RCC 7860 (cell line): ENCODE measurements around the gene CLEC18A.
A peak's percentile ranks its signal among the peaks of the same experiment; 100 is the strongest.
"Not testable (repeated sequence)": the region's sequence is repeated elsewhere in the genome, so short reads cannot be mapped to it uniquely, and the experiment has no call there.

Experiments used
- DNase-seq: peaks from one replicate; pipeline ENCODE4 v3.0.0-alpha.2; 2015; ENCODE audit warnings: low spot score
- FAIRE-seq: peaks from 2 replicates; lab custom pipeline; 2012; peaks lifted over from hg19 to GRCh38; lab: Jason Lieb, UNC

Gene CLEC18A

DNA sequence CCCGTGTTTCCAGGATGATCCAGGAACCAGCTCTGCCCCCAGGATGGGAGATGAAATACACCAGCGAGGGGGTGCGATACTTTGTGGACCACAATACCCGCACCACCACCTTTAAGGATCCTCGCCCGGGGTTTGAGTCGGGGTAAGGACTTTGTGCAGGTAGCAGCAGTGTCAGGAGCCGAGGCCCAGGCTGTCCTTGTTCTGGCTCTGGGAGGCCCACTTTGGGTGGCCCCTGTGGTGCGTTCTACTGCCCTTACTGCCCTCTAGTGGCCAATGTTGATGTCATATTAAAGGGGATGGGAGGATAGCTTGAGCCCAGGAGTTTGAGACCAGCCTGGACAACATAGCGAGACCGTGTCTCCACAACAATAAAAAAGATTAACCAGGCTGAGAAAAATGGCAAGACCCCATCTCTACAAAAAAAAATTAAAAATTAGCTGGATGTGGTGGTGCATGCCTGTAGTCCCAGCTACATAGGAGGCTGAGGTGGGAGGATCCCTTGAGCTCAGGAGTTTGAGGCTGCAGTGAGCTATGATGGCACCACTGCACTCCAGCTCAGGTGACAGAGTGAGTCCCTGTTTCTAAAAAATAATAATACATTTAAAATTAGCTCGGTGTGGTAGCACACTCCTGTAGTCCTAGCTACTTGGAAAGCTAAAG, 20.9 kb upstream of the CLEC18A start:
- peak; percentile 40 for DNase-seq
- no peak for FAIRE-seq

DNA sequence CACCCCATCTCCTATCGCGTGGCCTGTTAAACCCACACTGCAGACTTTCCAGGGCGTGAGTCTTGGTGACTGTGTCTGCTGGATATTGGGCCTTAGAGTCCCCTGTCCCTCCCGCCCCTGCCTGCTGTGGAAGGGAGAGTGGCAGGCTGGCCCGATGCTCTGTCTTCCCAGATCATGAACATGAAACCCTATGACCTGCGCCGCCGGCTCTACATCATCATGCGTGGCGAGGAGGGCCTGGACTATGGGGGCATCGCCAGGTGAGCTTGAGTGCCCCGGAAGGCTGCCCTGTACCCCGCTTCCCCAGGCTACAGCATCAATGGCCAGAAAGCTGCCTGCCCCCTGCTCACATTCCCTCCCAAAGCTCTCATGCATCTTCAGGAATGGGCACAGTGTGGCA, 19.5 kb upstream of the CLEC18A start:
- FAIRE-seq (no peak), DNase-seq (no peak)

DNA sequence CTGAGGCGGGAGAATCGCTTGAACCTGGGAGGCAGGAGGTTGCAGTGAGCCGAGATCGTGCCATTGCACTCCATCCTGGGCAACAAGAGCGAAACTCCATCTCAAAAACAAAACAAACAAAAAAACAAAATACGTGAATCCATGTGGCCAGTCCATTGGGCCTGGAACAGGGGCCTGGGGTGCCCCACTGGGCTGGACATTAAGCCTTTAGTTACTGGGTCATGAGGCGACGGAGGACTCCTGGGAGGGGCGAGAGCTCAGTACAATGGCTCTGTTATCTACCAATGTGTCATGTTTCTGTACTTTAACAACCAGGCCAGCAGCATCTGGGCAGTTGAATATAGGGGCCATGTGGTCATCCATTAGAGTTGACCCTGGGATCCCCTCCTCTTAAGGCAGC, 18.9 kb upstream of the CLEC18A start:
- DNase-seq (no peak), FAIRE-seq (no peak)

DNA sequence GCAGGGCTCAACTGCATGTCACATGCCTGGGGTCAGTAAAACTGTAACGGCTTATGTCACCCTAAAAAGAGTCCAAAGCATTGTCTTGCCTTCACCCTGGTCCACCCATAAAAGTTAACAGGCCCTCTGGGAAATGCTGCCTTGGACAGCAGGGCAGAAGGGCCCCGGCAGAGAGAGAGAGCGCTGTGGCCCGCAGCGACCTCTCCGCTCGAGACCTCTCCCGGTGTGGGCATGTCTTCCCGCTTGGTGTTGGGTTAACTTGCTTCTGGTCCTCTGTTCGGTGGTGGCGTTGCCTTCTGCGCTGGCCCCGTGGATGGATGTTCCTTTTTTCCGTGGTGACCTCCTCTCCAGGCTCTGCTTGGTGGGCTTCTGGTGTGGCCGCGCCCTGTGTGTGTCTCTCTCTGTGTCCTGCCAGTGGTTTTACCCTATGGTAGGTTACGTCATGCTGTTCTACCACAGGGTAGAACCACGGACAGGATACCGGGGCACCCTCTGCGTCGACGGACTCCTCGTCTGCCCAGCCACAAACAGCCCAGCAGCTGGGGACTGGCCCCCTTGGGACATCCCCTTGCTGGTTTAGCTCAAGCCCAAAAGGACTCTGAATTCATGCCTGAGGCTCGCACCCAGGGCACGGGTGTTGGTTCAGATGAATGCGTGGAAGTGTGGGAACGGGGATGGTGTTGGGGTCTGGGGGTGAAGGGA, 18.3 kb upstream of the CLEC18A start:
- FAIRE-seq (no peak), DNase-seq (no peak)

DNA sequence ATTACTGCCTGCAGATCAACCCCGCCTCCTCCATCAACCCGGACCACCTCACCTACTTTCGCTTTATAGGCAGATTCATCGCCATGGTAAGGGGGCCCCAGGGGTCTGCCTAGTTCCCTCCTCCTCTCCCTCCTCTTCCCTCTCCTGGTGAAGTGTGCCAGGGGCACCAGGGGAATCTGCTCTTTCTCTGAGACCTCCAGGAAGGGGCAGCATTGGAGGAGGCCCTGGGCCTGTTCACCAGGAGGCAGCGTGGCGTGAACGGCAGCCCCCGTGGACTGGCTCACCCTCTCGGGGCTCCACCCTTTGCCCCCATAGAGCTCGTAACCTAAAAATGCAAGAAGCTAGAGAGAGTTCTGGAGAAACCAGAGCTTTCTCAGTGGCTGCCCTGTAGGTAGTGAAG, 17.1 kb upstream of the CLEC18A start:
- no peak for DNase-seq
- FAIRE-seq, result no peak

DNA sequence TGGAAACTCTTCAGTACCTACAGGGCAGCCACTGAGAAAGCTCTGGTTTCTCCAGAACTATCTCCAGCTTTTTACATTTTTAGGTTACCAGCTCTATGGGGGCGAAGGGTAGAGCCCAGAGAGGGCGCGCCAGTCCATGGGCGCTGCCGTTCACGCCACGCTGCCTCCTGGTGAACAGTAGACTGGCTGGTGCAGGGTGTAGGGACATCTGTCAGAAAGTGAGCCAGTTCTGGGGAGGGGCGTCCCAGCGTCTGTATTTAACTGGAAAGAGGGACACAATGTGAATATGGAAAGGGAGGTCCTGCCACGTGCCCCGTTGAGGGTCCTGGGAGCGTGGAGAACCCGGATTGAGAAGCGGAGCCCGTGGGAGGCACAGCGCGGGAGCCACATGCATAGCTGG, 16.4 kb upstream of the CLEC18A start:
- FAIRE-seq, result no peak
- DNase-seq, result no peak

DNA sequence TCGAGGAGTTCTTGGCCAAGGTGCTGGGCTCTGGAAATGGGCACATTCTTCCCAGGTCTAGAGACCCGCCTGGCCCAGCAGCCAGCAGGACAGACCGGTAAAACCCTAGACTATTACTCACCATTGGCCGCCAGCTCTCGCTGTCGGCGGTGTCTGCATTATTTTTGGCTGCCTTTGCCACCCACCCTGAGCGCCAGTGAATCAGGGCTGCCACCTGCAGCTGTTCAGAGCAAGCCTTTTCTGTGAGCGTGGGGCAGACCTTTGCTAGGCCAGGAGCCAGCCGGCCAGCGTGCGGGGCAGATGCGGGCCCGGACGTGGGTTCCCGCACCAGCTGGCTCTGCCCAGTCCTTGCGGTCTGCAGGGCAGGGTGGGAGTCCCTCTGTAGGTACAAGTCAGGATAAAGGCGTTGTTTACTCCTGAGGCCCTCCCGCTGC, 15.8 kb upstream of the CLEC18A start:
- FAIRE-seq (no peak), DNase-seq (no peak)

DNA sequence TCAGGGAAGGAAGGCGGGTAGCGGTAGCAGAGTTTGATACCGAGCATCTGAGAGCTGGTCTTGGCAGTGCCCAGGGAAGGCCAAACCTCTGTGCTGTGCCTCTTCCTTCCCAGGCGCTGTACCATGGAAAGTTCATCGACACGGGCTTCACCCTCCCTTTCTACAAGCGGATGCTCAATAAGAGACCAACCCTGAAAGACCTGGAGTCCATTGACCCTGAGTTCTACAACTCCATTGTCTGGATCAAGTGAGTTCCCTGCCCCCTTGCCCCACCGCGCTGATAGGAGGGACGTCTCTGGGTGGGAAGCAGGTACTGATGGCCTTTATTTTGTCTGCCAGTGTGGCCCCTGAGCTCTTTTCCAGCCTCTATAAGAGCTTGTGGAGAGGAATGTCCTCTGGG, 15.4 kb upstream of the CLEC18A start:
- no peak for FAIRE-seq

DNA sequence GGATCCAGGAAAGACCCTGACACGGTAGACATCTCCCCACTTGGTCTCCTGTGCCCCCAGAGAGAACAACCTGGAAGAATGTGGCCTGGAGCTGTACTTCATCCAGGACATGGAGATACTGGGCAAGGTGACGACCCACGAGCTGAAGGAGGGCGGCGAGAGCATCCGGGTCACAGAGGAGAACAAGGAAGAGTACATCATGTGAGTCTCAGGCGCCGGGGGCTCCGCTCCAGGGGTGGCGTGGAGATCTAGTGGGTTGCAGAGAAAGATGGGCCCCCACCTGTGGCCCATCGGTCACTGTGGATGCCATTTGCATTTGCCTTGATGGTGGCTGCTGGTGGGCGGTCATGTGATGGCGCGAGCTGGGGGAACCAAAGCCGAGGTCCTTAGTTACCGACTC, 14.9 kb upstream of the CLEC18A start:
- no peak for DNase-seq
- FAIRE-seq, result no peak

More for the DNA sequence above, 15.4 kb upstream of the CLEC18A start:
- no peak for DNase-seq

DNA sequence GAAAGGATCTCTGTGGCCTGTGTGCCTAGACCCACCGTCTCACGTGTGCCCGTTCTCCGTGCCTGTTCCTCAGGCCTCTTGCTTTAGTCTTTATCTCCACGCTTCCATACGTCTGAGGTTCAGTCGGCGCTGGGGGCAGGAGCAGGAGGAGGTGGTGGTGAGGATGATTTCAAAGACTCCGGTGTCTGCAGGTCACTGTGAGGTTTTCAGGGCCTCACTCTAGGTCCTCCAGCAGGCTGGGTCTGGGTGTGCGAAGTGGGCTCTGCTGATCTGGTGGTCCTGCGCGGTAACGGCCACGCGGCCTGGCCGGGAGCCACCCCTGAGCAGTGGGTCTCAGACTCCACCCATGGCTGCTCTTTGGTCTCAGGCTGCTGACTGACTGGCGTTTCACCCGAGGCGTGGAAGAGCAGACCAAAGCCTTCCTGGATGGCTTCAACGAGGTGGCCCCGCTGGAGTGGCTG, 14.4 kb upstream of the CLEC18A start:
- DNase-seq (no peak), FAIRE-seq (no peak)

DNA sequence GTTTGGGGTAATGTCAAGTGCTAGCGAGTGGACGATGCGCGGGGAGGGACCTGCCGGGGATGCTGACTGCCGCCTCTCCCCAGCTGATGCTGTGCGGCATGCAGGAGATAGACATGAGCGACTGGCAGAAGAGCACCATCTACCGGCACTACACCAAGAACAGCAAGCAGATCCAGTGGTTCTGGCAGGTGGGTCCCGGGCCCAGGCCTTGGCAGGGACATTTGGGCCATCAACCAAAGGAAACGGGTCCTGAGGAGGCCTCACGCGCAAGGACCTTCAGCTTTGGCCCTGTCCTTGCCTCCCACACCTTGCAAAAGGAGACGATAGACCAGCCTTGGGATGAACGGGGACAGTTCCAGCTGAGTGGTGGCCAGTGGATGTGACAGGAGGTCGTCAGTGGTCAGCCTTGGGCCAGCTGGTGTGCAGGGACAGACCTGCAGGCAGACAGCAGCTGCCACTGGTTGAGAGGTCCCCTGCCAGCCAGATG, 13.6 kb upstream of the CLEC18A start:
- DNase-seq (no peak), FAIRE-seq (no peak)

DNA sequence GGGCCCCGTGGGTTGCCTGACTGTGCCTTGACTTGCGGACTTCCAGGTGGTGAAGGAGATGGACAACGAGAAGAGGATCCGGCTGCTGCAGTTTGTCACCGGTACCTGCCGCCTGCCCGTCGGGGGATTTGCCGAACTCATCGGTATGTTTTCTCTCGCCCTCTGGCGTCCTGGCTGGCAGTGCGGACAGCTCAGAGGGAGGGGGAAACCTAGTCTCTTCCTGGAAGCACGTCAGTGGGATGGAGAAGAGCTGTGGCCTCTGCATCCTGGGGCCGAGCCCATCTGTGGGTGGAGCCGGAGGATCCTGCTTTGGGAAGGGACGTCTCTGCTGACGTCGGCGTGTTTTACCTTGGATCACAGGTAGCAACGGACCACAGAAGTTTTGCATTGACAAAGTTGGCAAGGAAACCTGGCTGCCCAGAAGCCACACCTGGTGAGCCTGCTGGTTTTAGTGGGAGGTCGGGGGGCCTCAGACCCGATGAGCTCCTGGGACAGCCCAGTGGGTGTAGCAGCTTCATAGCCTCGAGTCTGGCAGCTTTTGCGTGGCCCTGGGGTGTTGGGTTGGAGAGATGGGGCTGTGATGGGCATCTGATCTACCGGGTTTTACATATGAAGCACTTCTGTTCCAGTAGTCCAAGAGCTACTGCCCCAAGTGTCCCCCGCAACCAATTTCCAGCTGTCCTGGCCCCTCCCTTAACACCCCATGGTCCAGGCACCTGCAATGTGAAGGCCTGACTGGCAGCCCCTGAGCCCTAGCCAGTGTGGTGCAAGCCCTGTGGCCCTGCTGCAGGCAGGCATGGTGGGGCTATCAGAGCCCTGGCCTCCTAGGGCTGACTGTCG, 11.9 kb upstream of the CLEC18A start:
- DNase-seq, result no peak
- no peak for FAIRE-seq

DNA sequence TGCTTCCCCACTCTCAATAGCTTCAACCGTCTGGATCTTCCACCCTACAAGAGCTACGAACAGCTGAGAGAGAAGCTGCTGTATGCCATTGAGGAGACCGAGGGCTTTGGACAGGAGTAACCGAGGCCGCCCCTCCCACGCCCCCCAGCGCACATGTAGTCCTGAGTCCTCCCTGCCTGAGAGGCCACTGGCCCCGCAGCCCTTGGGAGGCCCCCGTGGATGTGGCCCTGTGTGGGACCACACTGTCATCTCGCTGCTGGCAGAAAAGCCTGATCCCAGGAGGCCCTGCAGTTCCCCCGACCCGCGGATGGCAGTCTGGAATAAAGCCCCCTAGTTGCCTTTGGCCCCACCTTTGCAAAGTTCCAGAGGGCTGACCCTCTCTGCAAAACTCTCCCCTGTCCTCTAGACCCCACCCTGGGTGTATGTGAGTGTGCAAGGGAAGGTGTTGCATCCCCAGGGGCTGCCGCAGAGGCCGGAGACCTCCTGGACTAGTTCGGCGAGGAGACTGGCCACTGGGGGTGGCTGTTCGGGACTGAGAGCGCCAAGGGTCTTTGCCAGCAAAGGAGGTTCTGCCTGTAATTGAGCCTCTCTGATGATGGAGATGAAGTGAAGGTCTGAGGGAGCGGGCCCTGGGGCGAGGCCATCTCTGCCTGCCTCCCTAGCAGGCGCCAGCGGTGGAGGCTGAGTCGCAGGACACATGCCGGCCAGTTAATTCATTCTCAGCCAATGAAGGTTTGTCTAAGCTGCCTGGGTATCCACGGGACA, 11.1 kb upstream of the CLEC18A start:
- FAIRE-seq, result no peak
- DNase-seq, result no peak

DNA sequence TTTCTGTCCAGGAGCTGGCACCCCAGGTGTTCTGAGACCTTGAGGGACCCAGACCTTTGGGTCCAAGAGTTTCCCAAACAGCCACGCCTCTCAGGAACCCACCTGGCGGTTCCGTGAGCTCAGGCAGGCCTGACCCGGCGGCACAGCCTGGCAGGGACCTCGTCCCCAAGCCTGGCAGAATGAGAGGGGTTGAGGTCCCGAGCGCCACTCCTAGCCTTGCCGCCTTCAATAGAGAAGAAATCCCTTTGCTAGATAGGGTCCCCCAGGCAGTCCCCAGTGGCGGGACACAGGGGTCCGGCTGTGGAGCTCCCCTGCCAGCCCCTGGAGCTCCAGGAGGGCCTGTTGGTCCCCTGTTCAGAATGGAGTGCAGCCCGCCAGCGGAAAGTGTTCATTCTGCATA, 10.5 kb upstream of the CLEC18A start:
- FAIRE-seq (no peak), DNase-seq (no peak)

DNA sequence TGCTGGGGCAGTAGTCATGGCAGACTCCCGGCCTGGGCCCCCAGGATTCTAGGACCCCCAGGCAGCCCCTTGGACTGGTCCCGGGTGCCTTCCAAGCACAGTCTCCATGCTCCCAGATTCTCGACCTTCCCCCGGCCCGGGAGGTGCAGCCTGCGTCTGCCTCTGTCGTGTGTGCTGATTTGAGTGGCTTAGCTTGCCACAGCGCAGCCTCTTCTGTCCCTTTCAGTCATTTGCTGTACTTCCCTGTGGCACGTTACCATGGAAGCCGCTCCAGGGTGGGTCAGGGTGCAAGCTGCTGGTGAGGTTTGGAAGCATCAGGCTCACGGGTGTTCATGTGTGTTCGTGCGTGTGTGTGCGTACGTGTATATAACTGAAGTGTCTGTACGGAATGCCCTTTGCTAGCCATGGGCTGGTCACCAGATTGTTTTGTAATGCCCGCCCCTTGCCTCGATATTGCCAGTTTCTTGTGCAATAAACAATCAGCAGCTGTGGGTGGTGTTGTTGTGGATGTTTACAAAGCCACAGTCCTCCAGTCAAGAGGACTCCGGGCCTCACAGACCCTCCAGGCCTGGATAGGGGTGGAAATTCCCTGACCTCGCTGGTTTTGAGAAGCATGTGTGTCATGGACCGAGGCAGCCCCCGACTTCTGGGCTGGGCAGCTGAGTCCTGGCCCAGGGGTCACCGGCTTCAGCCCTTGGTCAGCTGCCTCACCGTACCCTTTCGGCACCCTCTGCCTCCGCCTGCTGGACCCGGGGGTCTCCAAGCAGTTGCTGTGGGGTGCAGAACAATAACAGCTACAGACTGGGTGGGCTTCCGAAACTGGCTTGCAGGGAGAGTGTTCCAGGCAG, 9.7 kb upstream of the CLEC18A start:
- no peak for FAIRE-seq
- DNase-seq, result no peak

DNA sequence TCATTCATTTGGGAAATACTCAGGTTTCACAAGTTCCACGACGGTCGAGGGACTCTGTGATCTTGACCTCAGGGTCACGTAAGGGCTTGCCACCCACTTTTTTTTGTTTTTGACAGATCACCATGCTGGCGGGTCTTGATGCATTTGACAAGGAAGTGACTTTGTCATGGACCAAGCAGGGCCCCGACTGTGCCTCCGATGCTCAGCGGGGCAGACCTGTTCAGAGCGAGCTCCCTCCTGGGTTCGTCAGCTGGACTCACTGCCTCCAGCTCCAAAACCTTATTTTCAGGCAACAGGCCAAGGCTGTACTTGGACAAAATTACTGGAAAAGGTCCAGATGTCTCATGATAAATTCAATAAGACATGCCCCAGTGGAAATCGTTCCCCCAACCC, 9.0 kb upstream of the CLEC18A start:
- no peak for FAIRE-seq
- no peak for DNase-seq

DNA sequence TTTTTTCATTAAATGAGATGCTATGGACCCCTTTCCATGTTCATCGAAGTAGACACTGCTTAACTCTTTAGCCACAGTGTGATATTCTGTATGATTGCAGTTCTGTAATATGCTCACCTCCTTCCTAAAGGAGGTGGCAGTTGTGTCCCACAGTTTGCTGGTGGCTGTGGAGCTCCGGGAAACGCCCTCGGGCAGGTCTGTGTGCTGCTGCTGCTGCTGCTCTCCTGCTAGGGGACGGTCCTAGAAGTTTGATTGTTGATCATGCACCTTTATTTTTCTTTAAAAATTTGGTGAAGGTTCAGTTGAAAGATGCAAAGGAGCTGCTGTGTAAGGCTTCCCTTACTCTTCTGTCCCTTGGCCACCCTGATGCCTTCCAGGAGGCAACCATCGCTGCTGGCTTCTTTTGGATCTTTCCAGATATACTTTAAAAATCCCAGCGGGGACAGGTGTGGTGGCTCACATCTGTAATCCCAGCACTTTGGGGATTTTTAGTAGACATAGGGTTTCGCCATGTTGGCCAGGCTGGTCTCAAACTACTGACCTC, 8.4 kb upstream of the CLEC18A start:
- FAIRE-seq (no peak), DNase-seq (no peak)

DNA sequence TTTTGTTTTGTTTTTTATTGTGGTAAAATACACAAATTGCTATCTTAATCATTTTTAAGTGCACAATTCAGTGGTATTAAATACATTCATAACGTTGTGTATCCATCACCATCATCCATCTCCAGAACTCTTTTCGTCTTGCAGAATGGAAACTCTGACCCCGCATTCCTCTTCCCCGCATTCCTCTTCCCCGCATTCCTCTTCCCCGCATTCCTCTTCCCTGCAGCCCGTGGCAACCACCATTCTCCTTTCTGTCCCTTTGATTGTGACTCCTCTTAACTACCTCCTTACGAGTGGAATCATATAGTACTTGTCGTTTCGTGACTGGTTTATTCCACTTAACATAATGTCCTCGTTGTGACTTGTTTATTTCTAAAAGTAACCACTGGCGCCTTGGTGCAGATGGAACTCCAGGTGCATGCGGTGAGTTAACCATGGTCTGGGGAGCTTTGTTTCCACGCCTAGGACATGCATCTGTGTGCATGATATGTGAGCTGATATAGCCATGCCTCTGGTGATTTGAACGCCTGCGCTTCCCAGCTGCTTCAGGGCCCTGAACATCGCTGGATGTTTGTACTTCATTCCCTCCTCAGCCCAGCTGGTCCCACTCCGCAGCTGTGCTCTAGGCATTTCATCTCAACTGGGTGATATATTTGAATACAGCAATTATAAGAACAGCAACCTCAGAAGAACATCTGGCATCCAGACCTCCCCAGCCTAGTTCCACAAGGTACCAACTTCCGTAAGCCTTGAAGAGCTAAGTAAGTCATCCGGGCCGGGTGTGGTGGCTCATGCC, 7.7 kb upstream of the CLEC18A start:
- not testable (repeated sequence) for FAIRE-seq, DNase-seq

DNA sequence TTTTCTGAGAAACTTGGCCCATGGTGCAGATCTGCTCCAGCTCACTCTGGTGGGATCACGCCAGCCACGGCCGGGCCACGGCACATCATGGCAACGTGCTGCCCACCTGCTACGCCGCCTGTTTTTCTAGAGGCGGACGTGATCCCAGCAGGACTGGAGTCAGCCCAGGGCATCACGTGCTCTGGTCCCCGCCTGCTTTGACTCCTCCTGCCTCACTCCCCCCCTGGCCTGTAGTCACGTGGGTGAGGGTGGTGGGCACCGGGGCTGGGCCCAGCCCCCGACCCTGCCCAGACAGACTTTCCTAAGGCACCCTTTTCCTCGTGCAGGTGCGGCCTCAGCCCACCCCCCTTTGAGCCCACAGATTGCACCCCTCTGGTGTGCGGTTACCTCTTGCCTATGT, 723 bp upstream of the CLEC18A start:
- not testable (repeated sequence) for FAIRE-seq, DNase-seq
